Measurements from ENCODE around the gene TLR8.

DNA sequence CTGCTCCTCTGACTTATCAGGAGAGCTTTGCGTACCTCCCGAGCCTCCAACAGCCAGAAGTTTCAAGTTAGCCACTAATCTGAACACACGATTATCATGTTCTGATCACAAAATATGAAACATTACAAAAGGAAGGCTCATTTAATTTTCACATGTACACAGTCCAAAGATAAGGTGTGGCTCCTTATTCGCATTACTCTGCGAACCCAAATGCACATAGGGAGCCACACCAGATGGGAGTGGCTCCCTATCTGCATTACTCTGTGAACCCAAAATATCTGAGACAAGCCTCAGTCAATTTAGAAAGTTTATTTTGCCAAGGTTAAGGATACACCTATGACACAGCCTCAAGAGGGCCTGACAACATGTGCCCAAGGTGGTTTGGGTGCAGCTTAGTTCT, 28.4 kb downstream of the TLR8 start:
- TF ChIP-seq EZH2 (conservative IDR thresholded peaks at IDR 0.05; ENCODE audit: low read depth, low read length) (no peak), SIN3A (IDR thresholded peaks at IDR 0.05; ENCODE audit: borderline replicate concordance, low read depth, low read length) (no peak), SMC3 (IDR thresholded peaks at IDR 0.05; ENCODE audit: low read length) (no peak), KAT8 (CRISPR knock-in tag; IDR thresholded peaks at IDR 0.05) (no peak), SMAD3 (CRISPR knock-in tag; IDR thresholded peaks at IDR 0.05) (no peak), ZNF12 (CRISPR knock-in tag; IDR thresholded peaks at IDR 0.05) (no peak), EEA1 (CRISPR knock-in tag; IDR thresholded peaks at IDR 0.05; ENCODE audit: borderline replicate concordance) (no peak), FOXK2 (IDR thresholded peaks at IDR 0.05) (no peak)
- TF ChIP-seq, protein P1, sequence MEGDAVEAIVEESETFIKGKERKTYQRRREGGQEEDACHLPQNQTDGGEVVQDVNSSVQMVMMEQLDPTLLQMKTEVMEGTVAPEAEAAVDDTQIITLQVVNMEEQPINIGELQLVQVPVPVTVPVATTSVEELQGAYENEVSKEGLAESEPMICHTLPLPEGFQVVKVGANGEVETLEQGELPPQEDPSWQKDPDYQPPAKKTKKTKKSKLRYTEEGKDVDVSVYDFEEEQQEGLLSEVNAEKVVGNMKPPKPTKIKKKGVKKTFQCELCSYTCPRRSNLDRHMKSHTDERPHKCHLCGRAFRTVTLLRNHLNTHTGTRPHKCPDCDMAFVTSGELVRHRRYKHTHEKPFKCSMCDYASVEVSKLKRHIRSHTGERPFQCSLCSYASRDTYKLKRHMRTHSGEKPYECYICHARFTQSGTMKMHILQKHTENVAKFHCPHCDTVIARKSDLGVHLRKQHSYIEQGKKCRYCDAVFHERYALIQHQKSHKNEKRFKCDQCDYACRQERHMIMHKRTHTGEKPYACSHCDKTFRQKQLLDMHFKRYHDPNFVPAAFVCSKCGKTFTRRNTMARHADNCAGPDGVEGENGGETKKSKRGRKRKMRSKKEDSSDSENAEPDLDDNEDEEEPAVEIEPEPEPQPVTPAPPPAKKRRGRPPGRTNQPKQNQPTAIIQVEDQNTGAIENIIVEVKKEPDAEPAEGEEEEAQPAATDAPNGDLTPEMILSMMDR (CRISPR knock-in tag; IDR thresholded peaks at IDR 0.05) = no peak

Data from HepG2 (cell line).